HepG2 (cell line): ENCODE results near the gene RAPGEFL1. TPM values are rescaled to one million over a fixed set of nuclear protein-coding genes. Genes with fewer than 3 reads are reported as not detected.

ENCODE experiments used
- ATAC-seq: fragments of 200-7000 bp; cut with Tn5 transposase; 3 replicates; pipeline ENCODE4 v1.9.1; 2020; ENCODE audit warnings: mild to moderate bottlenecking, moderate library complexity
- BruUV-seq: library from RNA; stranded (reverse); fragments of 400-500 nt; replicated peaks from 2 replicates; lab custom pipeline; 2021; lab: Mats Ljungman, UMichigan
- CTCF ChIA-PET: fragments of 300-600 bp; formaldehyde crosslinking; extraction: SDS; loops from one replicate; lab custom pipeline; 2021; ENCODE audit warnings: low total read pairs, inconsistent platforms, low intra/inter-chr PET ratio; lab: Yijun Ruan, JAX
- POLR2A ChIA-PET: fragments of 350-600 bp; sonication (Branson Sonifier 250); formaldehyde crosslinking; loops from one replicate; lab custom pipeline; 2020; ENCODE audit warnings: antibody characterized with exemption, inconsistent platforms; lab: Yijun Ruan, JAX
- DNase-seq: peaks from one replicate; pipeline ENCODE4 v3.0.0-alpha.2; 2015; ENCODE audit warnings: low spot score
- FAIRE-seq: peaks from 3 replicates; lab custom pipeline; 2011; peaks lifted over from hg19 to GRCh38; lab: Jason Lieb, UNC
- H2AFZ ChIP-seq: one replicate; pipeline ENCODE4 v1.6.1; 2011; ENCODE audit warnings: low read length, inconsistent platforms
- H3K27ac ChIP-seq: fragments of 300-600 bp; 3 replicates; pipeline ENCODE4 v1.8.0; 2011; ENCODE audit warnings: mixed run types, mild to moderate bottlenecking, mixed read lengths, low read length, inconsistent platforms; ENCODE audit not compliant: insufficient read depth; ENCODE audit errors: extremely low read length
- H3K27me3 ChIP-seq, 2 experiments: fragments of 200-600 bp in 1 of 2; 2 replicates in 1 of 2; 3 replicates in 1 of 2; pipeline versions ENCODE4 v1.6.0 to v1.8.0; 2011; ENCODE audit warnings: low read length in 2 of 2, mild to moderate bottlenecking in 2 of 2, moderate library complexity in 2 of 2, inconsistent platforms in 1 of 2; ENCODE audit not compliant: insufficient read depth in 2 of 2, control insufficient read depth in 1 of 2
- H3K36me3 ChIP-seq, 2 experiments: fragments of 200-600 bp in 1 of 2; replicated peaks in 1 of 2; 2 replicates in 1 of 2; 3 replicates in 1 of 2; pipeline versions ENCODE4 v1.5.1 to v1.8.0; 2011; ENCODE audit warnings: low read length in 2 of 2, inconsistent platforms in 1 of 2; ENCODE audit not compliant: insufficient read depth in 2 of 2, control insufficient read depth in 1 of 2
- H3K4me1 ChIP-seq: 2 replicates; pipeline ENCODE4 v1.5.1; 2012; ENCODE audit warnings: low read length, inconsistent platforms; ENCODE audit not compliant: insufficient read depth
- H3K4me2 ChIP-seq: 2 replicates; pipeline ENCODE4 v1.6.0; 2011; ENCODE audit warnings: low read depth, low read length, inconsistent platforms
- H3K4me3 ChIP-seq, 3 experiments: fragments of 200-600 bp in 1 of 3; sonication (generic), shearing (Covaris generic) in 1 of 3; replicated peaks in 1 of 3; 2 replicates each; pipeline ENCODE4 v1.5.1; 2011 to 2016; ENCODE audit warnings: low read length in 3 of 3, inconsistent platforms in 2 of 3, low read depth in 2 of 3, mild to moderate bottlenecking in 2 of 3, control low read depth in 1 of 3, mixed read lengths in 1 of 3; ENCODE audit not compliant: insufficient read depth in 1 of 3
- H3K79me2 ChIP-seq: one replicate; pipeline ENCODE4 v1.6.1; 2011; ENCODE audit warnings: low read length, inconsistent platforms; ENCODE audit not compliant: insufficient read depth
- H3K9ac ChIP-seq: 2 replicates; pipeline ENCODE4 v1.6.0; 2011; ENCODE audit warnings: mild to moderate bottlenecking, low read depth, low read length, inconsistent platforms; ENCODE audit not compliant: insufficient read depth
- H3K9me3 ChIP-seq: 2 replicates; pipeline ENCODE4 v1.5.1; 2012; ENCODE audit warnings: mild to moderate bottlenecking, low read length
- H4K20me1 ChIP-seq: 2 replicates; pipeline ENCODE4 v1.6.0; 2011; ENCODE audit warnings: inconsistent platforms, mild to moderate bottlenecking, low read length, moderate library complexity; ENCODE audit not compliant: insufficient read depth
- NFRKB ChIP-seq: fragments of 450-650 bp; IDR thresholded peaks from 2 replicates; pipeline ENCODE4 v1.6.1; 2017
- ZNF34 ChIP-seq: sonication (generic); formaldehyde crosslinking; IDR thresholded peaks from 2 replicates; pipeline ENCODE4 v1.4.0; 2020; ENCODE audit warnings: mild to moderate bottlenecking, missing genetic modification reagents, borderline replicate concordance
- ZNF768 ChIP-seq: sonication (generic); formaldehyde crosslinking; IDR thresholded peaks from 2 replicates; pipeline ENCODE4 v1.4.0; 2020; ENCODE audit warnings: missing genetic modification reagents
- WGBS: methylation state at CpG from one replicate; pipeline ENCODE4 v1.1.6; 2017; ENCODE audit warnings: low lambda C conversion rate; 5-methylcytosine and 5-hydroxymethylcytosine counted together
- in situ Hi-C: cut with HindIII; loops from 2 replicates; pipeline ENCODE4 v1.10.0; 2017; ENCODE audit warnings: low pct_unique_long_range_greater_than_20kb; ENCODE audit not compliant: extremely low pct_ligation_motif_present
- intact Hi-C: fragments of 100-400 bp; cut with micrococcal nuclease; formaldehyde crosslinking; loops from one replicate; pipeline ENCODE4 v1.10.0; 2022; ENCODE audit not compliant: unreplicated experiment
- polyA plus RNA-seq, 8 experiments: library from polyadenylated mRNA; depleted of rRNA in 3 of 8; stranded (reverse) in 7 of 8; unstranded in 1 of 8; fragments of >200 nt; fragmentation: Illumina TruSeq in 4 of 8; extraction: Trizol in 4 of 8; gene quantifications; 2 replicates each; pipeline versions ENCODE4 v1.2.1 to v1.2.3, GENCODE V29; 2011 to 2016; ENCODE audit warnings: low read depth in 4 of 8, missing spikeins in 1 of 8, mixed read lengths in 1 of 8; ENCODE audit not compliant: insufficient read depth in 1 of 8
- total RNA-seq, 5 experiments: library from RNA; depleted of rRNA; stranded (reverse); fragments of >200 nt; fragmentation: Illumina TruSeq; extraction: Trizol; gene quantifications; 2 replicates each; pipeline ENCODE4 v1.2.3, GENCODE V29; 2016; ENCODE audit warnings: low read depth in 1 of 5
- TF ChIP-seq, protein P1 (sequence below): sonication (generic); formaldehyde crosslinking; IDR thresholded peaks from 2 replicates; pipeline ENCODE4 v1.4.0; 2020; ENCODE audit warnings: mild to moderate bottlenecking, missing genetic modification reagents, borderline replicate concordance
- TF ChIP-seq, protein P2 (sequence below): sonication (generic); formaldehyde crosslinking; IDR thresholded peaks from 2 replicates; pipeline ENCODE4 v1.4.0; 2020; ENCODE audit warnings: mild to moderate bottlenecking, missing genetic modification reagents

The RAPGEFL1 gene
- total and polyA plus RNA-seq, 2 of the 13 experiments (the other 11 are each of a cell fraction or from before 2014, with no cell fraction given), result 4.5 to 7.8 TPM

- DNase-seq (no peak), FAIRE-seq (no peak), ATAC-seq (no peak)
- no peak overlapping the region for H3K4me3 ChIP-seq
- no peak overlapping the region for H2AFZ ChIP-seq
- H3K9ac ChIP-seq, result no peak overlapping the region
- CTCF ChIA-PET, result no interaction called here
- in situ Hi-C loops, result no loop called here
- H3K4me1 ChIP-seq, result peaks cover 22% of the 10 kb centered on the region
- peaks cover 13 to 22% of the 10 kb centered on the region in 2 experiments; a peak in 4 of 5 replicates for H3K36me3 ChIP-seq
- POLR2A ChIA-PET, result no interaction called here
- no peak overlapping the region for H3K27ac ChIP-seq
- TF ChIP-seq NFRKB (no peak), ZNF34 (CRISPR knock-in tag) (no peak)
- H3K27me3 ChIP-seq, result no peaks in the 10 kb centered on the region
- no TSS peak for BruUV-seq
- H4K20me1 ChIP-seq, result no peaks in the 10 kb centered on the region
- intact Hi-C loops, result no loop called here
- H3K79me2 ChIP-seq, result no peaks in the 10 kb centered on the region
- no peaks in the 10 kb centered on the region for H3K9me3 ChIP-seq
- no peak overlapping the region for H3K4me2 ChIP-seq
- WGBS, result 95% methylated on average over 41 of the region's 46 CpGs
Observed at GRCh38 chr17:40178021-40178601, 841 bp downstream of the RAPGEFL1 start.

- Histone ChIP-seq H2AFZ (no peak overlapping the region), H3K27ac (no peak overlapping the region), H3K4me2 (no peak overlapping the region), H3K9me3 (no peaks in the 10 kb centered on the region), H3K9ac (no peak overlapping the region), H3K36me3 (peaks cover 13 to 22% of the 10 kb centered on the region in 2 experiments; a peak in 4 of 5 replicates), H3K79me2 (no peaks in the 10 kb centered on the region), H3K4me3 (no peak overlapping the region), H4K20me1 (no peaks in the 10 kb centered on the region), H3K4me1 (peaks cover 17% of the 10 kb centered on the region), H3K27me3 (no peaks in the 10 kb centered on the region)
- intact Hi-C loops, result no loop called here
- POLR2A ChIA-PET, result no interaction called here
- CTCF ChIA-PET, result no interaction called here
- ATAC-seq (no peak), FAIRE-seq (no peak), DNase-seq (no peak)
- in situ Hi-C loops, result no loop called here
- BruUV-seq, result no TSS peak
- 100% methylated on average over 7 of the region's 7 CpGs for WGBS
- TF ChIP-seq, protein P1, sequence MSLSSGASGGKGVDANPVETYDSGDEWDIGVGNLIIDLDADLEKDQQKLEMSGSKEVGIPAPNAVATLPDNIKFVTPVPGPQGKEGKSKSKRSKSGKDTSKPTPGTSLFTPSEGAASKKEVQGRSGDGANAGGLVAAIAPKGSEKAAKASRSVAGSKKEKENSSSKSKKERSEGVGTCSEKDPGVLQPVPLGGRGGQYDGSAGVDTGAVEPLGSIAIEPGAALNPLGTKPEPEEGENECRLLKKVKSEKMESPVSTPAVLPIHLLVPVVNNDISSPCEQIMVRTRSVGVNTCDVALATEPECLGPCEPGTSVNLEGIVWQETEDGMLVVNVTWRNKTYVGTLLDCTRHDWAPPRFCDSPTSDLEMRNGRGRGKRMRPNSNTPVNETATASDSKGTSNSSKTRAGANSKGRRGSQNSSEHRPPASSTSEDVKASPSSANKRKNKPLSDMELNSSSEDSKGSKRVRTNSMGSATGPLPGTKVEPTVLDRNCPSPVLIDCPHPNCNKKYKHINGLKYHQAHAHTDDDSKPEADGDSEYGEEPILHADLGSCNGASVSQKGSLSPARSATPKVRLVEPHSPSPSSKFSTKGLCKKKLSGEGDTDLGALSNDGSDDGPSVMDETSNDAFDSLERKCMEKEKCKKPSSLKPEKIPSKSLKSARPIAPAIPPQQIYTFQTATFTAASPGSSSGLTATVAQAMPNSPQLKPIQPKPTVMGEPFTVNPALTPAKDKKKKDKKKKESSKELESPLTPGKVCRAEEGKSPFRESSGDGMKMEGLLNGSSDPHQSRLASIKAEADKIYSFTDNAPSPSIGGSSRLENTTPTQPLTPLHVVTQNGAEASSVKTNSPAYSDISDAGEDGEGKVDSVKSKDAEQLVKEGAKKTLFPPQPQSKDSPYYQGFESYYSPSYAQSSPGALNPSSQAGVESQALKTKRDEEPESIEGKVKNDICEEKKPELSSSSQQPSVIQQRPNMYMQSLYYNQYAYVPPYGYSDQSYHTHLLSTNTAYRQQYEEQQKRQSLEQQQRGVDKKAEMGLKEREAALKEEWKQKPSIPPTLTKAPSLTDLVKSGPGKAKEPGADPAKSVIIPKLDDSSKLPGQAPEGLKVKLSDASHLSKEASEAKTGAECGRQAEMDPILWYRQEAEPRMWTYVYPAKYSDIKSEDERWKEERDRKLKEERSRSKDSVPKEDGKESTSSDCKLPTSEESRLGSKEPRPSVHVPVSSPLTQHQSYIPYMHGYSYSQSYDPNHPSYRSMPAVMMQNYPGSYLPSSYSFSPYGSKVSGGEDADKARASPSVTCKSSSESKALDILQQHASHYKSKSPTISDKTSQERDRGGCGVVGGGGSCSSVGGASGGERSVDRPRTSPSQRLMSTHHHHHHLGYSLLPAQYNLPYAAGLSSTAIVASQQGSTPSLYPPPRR (CRISPR knock-in tag), result no peak
- TF ChIP-seq, protein P2, sequence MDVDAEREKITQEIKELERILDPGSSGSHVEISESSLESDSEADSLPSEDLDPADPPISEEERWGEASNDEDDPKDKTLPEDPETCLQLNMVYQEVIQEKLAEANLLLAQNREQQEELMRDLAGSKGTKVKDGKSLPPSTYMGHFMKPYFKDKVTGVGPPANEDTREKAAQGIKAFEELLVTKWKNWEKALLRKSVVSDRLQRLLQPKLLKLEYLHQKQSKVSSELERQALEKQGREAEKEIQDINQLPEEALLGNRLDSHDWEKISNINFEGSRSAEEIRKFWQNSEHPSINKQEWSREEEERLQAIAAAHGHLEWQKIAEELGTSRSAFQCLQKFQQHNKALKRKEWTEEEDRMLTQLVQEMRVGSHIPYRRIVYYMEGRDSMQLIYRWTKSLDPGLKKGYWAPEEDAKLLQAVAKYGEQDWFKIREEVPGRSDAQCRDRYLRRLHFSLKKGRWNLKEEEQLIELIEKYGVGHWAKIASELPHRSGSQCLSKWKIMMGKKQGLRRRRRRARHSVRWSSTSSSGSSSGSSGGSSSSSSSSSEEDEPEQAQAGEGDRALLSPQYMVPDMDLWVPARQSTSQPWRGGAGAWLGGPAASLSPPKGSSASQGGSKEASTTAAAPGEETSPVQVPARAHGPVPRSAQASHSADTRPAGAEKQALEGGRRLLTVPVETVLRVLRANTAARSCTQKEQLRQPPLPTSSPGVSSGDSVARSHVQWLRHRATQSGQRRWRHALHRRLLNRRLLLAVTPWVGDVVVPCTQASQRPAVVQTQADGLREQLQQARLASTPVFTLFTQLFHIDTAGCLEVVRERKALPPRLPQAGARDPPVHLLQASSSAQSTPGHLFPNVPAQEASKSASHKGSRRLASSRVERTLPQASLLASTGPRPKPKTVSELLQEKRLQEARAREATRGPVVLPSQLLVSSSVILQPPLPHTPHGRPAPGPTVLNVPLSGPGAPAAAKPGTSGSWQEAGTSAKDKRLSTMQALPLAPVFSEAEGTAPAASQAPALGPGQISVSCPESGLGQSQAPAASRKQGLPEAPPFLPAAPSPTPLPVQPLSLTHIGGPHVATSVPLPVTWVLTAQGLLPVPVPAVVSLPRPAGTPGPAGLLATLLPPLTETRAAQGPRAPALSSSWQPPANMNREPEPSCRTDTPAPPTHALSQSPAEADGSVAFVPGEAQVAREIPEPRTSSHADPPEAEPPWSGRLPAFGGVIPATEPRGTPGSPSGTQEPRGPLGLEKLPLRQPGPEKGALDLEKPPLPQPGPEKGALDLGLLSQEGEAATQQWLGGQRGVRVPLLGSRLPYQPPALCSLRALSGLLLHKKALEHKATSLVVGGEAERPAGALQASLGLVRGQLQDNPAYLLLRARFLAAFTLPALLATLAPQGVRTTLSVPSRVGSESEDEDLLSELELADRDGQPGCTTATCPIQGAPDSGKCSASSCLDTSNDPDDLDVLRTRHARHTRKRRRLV (CRISPR knock-in tag), result no peak
- TF ChIP-seq ZNF768, result peak; percentile 19; the same call in 1 of the 2 replicates
Observed at GRCh38 chr17:40178660-40179059, 1.4 kb downstream of the RAPGEFL1 start.
